ENCODE results near the gene MORF4L1.

Gene MORF4L1

GRCh38 chr15:78880813-78881212, 8.1 kb downstream of the MORF4L1 start:
- Histone ChIP-seq H4K20me1 (ENCODE audit: insufficient read depth, low read length) (peaks cover 13% of the 10 kb centered on the region), H3K79me2 (ENCODE audit: insufficient read depth, low read length) (peaks cover 91% of the 10 kb centered on the region), H3K9ac (ENCODE audit: low read length) (no peak overlapping the region), H3K27me3 (ENCODE audit: insufficient read depth, low read length) (no peaks in the 10 kb centered on the region), H3K4me2 (ENCODE audit: low read length) (no peak overlapping the region), H3F3A (ENCODE audit: insufficient read depth, low read length) (no peaks in the 10 kb centered on the region), H3K9me3 (ENCODE audit: low read length) (no peaks in the 10 kb centered on the region), H2AFZ (ENCODE audit: low read length) (no peak overlapping the region), H3K4me3 (ENCODE audit: low read depth, low read length, poor library complexity, severe bottlenecking) (no peak overlapping the region), H3K9me2 (ENCODE audit: low read depth, low read length) (no peaks in the 10 kb centered on the region), H3K36me3 (ENCODE audit: insufficient read depth, low read length) (peaks cover 73% of the 10 kb centered on the region), H3K27ac (ENCODE audit: low read depth, low read length, poor library complexity, severe bottlenecking) (no peak overlapping the region), H3K4me1 (ENCODE audit: insufficient read depth, low read length, severe bottlenecking) (peaks cover 36% of the 10 kb centered on the region)
- TF ChIP-seq CTCF (IDR thresholded peaks at IDR 0.05; ENCODE audit: low read length) = no peak
- no peak for TF ChIP-seq EZH2 (IDR thresholded peaks at IDR 0.05; ENCODE audit: borderline replicate concordance, low read length)

- no peak overlapping the region for H3K4me3 ChIP-seq (ENCODE audit: low read depth, low read length, poor library complexity, severe bottlenecking)
- H3F3A ChIP-seq (ENCODE audit: insufficient read depth, low read length) = no peaks in the 10 kb centered on the region
- peaks cover 27% of the 10 kb centered on the region for H3K4me1 ChIP-seq (ENCODE audit: insufficient read depth, low read length, severe bottlenecking)
- peaks cover 81% of the 10 kb centered on the region for H3K36me3 ChIP-seq (ENCODE audit: insufficient read depth, low read length)
- peaks cover 85% of the 10 kb centered on the region for H3K79me2 ChIP-seq (ENCODE audit: insufficient read depth, low read length)
- no peaks in the 10 kb centered on the region for H3K9me3 ChIP-seq (ENCODE audit: low read length)
- no peak overlapping the region for H3K4me2 ChIP-seq (ENCODE audit: low read length)
- TF ChIP-seq CTCF (IDR thresholded peaks at IDR 0.05; ENCODE audit: low read length) (no peak), EZH2 (IDR thresholded peaks at IDR 0.05; ENCODE audit: borderline replicate concordance, low read length) (no peak)
- no peaks in the 10 kb centered on the region for H3K27me3 ChIP-seq (ENCODE audit: insufficient read depth, low read length)
- no peaks in the 10 kb centered on the region for H3K9me2 ChIP-seq (ENCODE audit: low read depth, low read length)
- H3K27ac ChIP-seq (ENCODE audit: low read depth, low read length, poor library complexity, severe bottlenecking) = no peak overlapping the region
- H4K20me1 ChIP-seq (ENCODE audit: insufficient read depth, low read length) = peaks cover 13% of the 10 kb centered on the region
- no peak overlapping the region for H3K9ac ChIP-seq (ENCODE audit: low read length)
- no peak overlapping the region for H2AFZ ChIP-seq (ENCODE audit: low read length)
Observed at GRCh38 chr15:78881681-78882080, 9.0 kb downstream of the MORF4L1 start.

DNA sequence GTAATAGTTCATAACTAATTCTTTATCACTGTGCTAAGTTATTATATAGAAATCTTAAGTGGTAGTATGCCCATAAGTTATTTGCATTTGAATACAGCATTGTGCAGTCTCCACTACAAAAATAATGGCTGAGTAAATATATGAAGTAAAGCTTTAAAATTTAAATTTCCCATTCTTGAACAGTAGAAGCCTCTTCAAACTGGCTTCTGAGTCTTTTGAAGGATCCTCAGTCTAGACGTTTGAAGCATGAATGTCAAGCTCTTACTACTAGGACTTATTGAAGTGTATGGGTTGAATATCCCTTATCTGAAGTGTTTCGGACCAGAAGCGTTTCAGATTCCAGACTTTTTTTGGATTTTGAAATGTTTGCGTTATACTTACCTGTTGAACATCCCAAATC, 16.3 kb downstream of the MORF4L1 start:
- Histone ChIP-seq H3K4me2 (ENCODE audit: low read length) (no peak overlapping the region), H4K20me1 (ENCODE audit: insufficient read depth, low read length) (no peaks in the 10 kb centered on the region), H3K4me1 (ENCODE audit: insufficient read depth, low read length, severe bottlenecking) (no peaks in the 10 kb centered on the region), H3K27me3 (ENCODE audit: insufficient read depth, low read length) (no peaks in the 10 kb centered on the region), H3K36me3 (ENCODE audit: insufficient read depth, low read length) (peaks cover 97% of the 10 kb centered on the region), H3K9me3 (ENCODE audit: low read length) (no peaks in the 10 kb centered on the region), H3K4me3 (ENCODE audit: low read depth, low read length, poor library complexity, severe bottlenecking) (no peak overlapping the region), H3K27ac (ENCODE audit: low read depth, low read length, poor library complexity, severe bottlenecking) (no peak overlapping the region), H2AFZ (ENCODE audit: low read length) (no peak overlapping the region), H3K9me2 (ENCODE audit: low read depth, low read length) (no peaks in the 10 kb centered on the region), H3F3A (ENCODE audit: insufficient read depth, low read length) (no peaks in the 10 kb centered on the region), H3K79me2 (ENCODE audit: insufficient read depth, low read length) (peaks cover 20% of the 10 kb centered on the region), H3K9ac (ENCODE audit: low read length) (no peak overlapping the region)
- no peak for TF ChIP-seq CTCF (IDR thresholded peaks at IDR 0.05; ENCODE audit: low read length)
- TF ChIP-seq EZH2 (IDR thresholded peaks at IDR 0.05; ENCODE audit: borderline replicate concordance, low read length) = no peak

All from OCI-LY1 (cell line).